ENCODE data around the gene TOM1L2. TPM values are rescaled to one million over a fixed set of nuclear protein-coding genes. Genes with fewer than 3 reads are reported as not detected.
A peak's percentile ranks its signal among the peaks of the same experiment; 100 is the strongest.

The TOM1L2 gene
- total RNA-seq, 1 experiment from 2014 or later = 12.8 TPM

DNA sequence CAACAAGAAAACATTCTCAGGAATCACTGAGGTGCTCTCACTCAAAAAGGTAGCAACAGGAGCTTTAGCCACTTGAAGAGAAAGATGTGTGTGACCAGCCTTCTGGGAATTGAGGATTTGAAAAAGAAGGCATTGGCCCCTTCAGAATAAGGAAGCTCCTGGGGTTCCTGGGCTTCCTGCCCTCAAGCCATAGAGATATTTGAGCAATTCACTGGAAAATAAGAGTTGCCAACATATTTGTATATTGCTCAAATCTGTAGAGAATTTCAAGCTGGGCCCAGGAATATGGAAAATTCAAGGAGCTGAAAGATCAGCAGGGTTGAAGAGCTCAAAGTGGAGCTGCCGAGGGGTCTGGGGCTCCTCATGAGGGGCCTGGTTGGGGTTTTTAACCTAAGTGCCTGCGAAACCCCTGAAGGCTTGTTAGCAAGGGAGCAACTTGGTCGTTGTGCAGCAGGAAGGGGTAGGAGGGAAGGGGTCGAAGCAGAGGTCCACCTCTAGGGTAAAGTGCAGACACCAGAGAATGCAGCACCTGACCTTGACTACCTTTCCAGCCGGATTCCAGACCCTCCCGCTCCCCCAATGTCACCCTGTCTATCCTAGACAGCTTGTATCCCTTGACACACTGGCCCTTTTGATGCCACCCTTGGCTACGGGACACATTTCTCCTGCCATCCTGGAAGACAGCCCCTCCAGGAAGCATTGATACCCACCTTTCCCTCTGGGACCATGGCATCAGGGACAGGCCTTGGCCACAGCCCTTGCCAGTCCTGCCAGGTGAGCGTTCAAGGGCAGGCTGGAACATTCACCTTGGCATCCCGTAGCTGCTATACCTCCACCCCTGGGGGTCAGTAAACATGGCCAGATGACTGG, 67.8 kb downstream of the TOM1L2 start:
- Histone ChIP-seq H3K4me3 (no peak overlapping the region), H3K36me3 (no peaks in the 10 kb centered on the region; the same call in 1 of the 2 replicates), H3K27me3 (no peaks in the 10 kb centered on the region), H3K9me3 (no peaks in the 10 kb centered on the region)
- peak; percentile 17 for DNase-seq

DNA sequence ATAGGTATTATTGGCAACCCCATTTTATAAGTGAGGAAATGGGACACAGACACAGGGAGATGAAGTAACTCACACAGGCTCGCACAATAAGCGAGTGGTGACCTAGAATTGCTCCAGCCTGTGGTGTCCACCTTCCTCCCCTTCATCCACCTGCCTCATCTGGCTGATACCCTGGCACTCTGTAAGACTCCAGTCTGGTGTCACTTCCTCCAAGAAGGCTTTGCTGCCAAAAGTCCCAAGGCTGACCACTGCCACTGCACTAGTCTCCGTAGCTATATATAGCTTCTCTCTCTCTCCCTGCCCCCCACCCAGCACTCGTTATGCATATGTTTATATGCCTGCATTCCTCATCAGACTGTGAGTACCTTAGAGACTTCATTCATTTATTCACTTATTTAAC, 69.3 kb downstream of the TOM1L2 start:
- H3K27me3 ChIP-seq = no peaks in the 10 kb centered on the region
- no peak overlapping the region for H3K4me3 ChIP-seq
- H3K9me3 ChIP-seq = no peaks in the 10 kb centered on the region
- H3K36me3 ChIP-seq = no peaks in the 10 kb centered on the region; the same call in 1 of the 2 replicates
- no peak for DNase-seq

DNA sequence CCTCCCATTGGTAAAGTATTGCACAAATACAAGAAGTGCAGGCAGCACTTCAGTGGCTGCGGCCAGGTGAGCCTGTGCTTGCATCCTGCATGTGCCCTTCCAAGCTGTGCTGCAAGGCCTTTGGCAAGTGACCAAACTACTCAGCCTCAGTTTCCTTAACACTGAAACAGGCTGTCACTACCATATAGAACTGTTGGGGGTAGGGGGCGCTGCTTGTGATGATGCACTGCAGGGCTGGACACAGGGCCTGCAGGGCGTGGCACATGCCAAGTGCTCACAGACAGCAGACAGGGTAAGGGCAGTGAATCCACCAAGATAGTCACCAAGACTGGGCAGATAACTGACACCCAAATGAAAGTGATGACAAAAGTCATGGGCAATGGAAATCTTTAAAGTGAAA, 69.8 kb downstream of the TOM1L2 start:
- Histone ChIP-seq H3K36me3 (no peaks in the 10 kb centered on the region; the same call in 1 of the 2 replicates), H3K27me3 (no peaks in the 10 kb centered on the region), H3K4me3 (no peak overlapping the region), H3K9me3 (no peaks in the 10 kb centered on the region)
- DNase-seq = no peak

DNA sequence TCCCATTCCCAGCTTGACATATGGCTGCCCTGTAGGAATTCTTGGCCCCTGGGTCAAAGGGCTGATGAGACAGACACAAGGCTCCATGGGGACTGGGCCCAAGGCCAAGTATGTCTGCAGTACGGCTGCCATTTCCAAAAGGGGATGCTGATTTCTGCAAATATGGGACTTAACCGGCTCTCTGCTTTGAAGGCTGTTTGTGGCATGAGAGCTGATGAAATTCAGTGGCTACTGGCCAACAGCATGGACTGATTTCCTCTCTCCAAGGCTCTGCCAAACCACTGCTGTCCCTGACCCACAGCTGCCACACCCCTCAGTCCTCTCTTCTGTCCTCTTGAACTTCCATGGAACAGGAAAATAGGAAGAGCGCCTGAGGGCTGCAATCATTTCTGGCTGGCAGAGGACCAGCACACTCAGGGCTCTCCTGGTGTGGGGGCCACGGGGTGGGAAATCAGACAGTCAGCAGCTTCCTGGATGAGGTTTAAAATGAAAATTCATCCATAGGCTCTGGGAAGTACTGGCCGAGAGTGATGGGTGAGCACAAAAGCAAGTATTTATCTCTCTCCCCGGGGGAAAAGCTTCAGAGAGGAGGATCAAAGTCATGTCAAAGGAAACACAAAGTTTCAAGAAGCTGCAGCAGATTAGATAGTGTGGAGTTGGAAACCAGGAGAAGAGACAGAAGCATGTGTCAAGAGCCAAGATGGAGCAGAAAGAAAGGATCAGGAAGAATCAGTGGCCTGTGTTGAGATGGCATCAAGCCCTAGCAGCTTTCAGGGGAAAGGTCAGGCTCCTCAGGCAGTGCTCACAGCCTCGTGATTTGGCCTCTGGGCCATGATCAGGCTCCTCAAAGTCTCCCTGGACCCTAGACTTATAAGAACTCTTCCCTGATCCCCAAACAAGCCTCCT, 71.3 kb downstream of the TOM1L2 start:
- Histone ChIP-seq H3K4me3 (no peak overlapping the region), H3K36me3 (no peaks in the 10 kb centered on the region), H3K9me3 (no peaks in the 10 kb centered on the region), H3K27me3 (no peaks in the 10 kb centered on the region)
- DNase-seq = peak; percentile 90

DNA sequence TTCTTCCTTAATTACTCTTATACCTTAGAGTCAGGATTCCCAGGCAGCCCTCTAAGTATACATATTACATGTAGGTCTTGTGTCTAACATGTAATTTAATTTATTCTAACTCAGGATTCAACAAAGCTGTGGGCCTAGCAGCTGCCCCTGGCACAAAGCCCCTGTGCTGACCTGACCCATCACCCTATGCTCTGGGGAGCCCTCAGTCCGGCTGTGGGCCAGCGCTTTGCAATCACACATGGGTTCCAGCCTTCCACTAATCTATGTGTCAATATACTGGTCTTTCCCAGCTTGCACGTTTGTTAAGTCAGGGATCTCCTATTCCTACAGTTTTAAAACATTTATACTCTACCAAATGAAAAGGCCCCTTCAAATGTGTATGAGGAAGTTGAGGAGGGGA, 72.7 kb downstream of the TOM1L2 start:
- Histone ChIP-seq H3K4me3 (no peak overlapping the region), H3K36me3 (no peaks in the 10 kb centered on the region), H3K9me3 (no peaks in the 10 kb centered on the region), H3K27me3 (no peaks in the 10 kb centered on the region)
- no peak for DNase-seq

DNA sequence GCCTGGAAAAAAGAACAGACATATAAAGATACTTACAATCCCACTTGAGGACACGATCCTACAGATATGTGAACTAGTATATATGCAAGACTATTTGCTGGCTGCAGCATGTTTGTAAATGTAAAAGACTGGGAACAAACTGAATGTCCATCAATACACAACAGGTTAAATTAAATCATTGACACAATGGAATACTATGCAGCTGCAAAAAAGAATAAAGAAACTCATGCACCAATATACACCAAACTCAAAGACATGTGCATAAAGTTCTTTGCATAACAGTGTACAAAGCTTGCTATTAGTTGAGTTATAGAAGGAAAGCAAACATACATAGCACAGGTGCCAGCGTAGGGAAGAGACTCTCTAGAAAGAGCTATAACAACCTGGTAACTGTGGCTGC, 73.5 kb downstream of the TOM1L2 start:
- no peak overlapping the region for H3K4me3 ChIP-seq
- H3K27me3 ChIP-seq = no peaks in the 10 kb centered on the region
- no peaks in the 10 kb centered on the region for H3K36me3 ChIP-seq
- H3K9me3 ChIP-seq = no peaks in the 10 kb centered on the region
- no peak for DNase-seq

DNA sequence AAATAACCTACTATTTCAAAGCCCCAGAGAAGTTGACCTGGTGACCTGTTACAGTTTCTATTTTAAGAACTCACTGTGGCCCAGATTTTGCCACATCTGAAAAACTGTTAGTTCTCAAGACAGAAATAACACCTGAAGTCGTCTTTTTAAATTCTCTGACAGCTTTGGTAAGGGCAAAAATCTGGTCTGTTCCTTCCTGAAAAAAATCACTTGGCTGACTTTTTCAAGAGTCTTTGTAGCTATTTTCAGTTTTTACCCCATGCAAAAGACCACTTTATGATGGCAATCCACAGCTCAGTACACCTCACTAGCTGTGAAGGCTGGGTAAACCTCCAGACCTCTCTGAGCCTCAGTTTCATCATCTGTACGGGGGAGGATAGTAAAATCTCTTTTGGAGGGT, 74.8 kb downstream of the TOM1L2 start:
- Histone ChIP-seq H3K9me3 (no peaks in the 10 kb centered on the region), H3K36me3 (no peaks in the 10 kb centered on the region), H3K27me3 (no peaks in the 10 kb centered on the region), H3K4me3 (no peak overlapping the region)
- DNase-seq = no peak

DNA sequence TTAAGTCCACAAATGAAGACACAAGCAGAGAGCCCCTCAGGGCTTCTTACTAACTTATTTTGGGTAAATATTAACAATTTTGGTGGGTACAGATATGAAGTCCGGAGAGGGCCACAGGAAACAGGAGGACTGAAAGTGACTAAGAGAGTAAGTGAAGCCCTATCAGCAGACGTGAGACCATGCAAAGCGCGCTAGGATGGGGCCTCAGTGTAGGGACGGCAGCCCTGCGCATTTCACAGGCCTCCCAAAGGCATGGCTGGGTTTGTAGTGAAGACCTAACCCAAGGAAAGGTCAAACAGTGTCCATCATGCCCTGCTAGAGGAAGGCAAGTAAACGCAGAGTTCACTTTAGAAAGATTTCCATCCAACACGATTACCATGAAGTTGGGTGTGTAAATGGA, 75.5 kb downstream of the TOM1L2 start:
- Histone ChIP-seq H3K4me3 (no peak overlapping the region), H3K27me3 (no peaks in the 10 kb centered on the region), H3K36me3 (no peaks in the 10 kb centered on the region), H3K9me3 (no peaks in the 10 kb centered on the region)
- no peak for DNase-seq

DNA sequence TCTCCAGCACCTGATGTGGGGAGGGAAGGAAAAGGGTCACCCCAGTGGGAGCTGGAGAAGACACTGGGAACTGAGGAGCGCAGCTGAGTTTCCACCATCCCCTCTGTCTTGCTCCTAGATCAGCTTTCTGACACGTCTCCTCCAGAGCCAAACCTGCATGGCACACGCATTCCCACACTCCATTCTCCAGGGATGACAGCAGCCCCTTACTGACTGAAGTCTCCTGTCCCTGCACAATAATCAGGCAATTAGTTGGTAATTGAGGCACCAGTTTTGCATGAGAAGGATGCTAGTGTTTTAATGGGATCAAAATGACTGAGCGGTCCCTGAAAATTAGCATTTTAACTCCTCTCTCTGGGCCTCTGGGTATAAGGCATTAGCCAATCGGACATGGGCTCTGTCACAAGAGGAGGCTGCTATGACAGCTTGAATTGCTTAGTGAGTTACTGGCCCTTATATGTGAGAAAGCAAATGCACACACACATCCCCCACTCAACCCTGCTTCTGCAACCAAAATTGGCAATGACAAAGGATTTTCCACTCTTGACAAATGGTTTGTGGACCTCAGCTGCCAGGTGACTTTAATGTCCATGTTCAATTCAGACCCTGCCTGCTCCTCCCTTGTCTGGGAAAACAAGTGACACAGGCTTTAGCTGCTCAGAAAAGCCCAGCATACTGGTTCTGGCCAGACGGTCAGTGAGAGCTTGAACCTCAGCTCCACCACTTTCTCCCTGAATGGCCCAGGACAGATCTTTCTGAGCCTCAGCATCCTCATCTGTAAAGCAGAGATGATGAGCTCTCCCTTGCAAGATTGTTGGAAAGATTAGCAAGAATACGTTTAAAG, 78.2 kb downstream of the TOM1L2 start:
- Histone ChIP-seq H3K36me3 (no peaks in the 10 kb centered on the region), H3K27me3 (no peaks in the 10 kb centered on the region), H3K9me3 (no peaks in the 10 kb centered on the region), H3K4me3 (no peak overlapping the region)
- no peak for DNase-seq

DNA sequence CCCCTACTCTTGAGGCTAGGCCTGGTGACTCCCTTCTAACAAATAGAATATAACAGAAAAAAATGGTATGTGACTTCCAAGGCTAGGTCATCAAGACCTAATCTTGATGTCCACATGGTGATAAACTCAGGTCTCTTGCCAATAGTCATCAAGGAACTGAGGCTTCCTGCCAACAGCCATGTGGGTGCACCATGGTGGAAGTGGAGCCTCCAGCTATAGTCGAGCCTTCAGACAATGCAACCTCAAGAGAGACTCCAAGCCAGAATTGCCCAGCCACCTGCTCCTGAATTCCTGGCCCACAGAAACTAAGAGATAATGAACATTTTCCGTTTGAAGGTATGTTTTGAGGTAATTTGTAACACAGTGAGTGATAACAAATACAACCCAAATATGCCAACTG, 79.5 kb downstream of the TOM1L2 start:
- no peaks in the 10 kb centered on the region for H3K9me3 ChIP-seq
- no peak for DNase-seq
- no peaks in the 10 kb centered on the region for H3K27me3 ChIP-seq
- no peak overlapping the region for H3K4me3 ChIP-seq
- no peaks in the 10 kb centered on the region for H3K36me3 ChIP-seq

DNA sequence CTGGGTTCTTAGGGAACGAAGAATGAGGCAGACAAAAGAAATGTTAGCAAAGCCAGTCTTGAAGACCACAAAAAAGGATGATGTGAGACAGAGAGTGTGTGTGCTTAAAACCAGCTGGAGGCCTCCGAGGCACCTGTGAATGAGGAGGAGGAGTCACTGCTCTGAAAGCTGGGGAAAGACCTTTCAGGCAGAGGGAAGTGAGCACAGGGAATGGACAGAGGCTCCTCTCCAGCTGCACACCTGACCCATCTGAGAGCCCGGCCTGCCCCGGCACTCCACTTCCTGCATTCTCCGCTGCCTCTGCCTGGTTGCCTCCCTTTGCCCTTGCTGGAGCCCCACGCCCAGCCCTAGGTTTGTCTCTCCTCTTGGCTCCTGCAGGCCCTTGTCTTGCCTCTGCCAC, 80.2 kb downstream of the TOM1L2 start:
- H3K27me3 ChIP-seq = no peaks in the 10 kb centered on the region
- no peak for DNase-seq
- no peaks in the 10 kb centered on the region for H3K36me3 ChIP-seq
- H3K4me3 ChIP-seq = no peak overlapping the region
- no peaks in the 10 kb centered on the region for H3K9me3 ChIP-seq

DNA sequence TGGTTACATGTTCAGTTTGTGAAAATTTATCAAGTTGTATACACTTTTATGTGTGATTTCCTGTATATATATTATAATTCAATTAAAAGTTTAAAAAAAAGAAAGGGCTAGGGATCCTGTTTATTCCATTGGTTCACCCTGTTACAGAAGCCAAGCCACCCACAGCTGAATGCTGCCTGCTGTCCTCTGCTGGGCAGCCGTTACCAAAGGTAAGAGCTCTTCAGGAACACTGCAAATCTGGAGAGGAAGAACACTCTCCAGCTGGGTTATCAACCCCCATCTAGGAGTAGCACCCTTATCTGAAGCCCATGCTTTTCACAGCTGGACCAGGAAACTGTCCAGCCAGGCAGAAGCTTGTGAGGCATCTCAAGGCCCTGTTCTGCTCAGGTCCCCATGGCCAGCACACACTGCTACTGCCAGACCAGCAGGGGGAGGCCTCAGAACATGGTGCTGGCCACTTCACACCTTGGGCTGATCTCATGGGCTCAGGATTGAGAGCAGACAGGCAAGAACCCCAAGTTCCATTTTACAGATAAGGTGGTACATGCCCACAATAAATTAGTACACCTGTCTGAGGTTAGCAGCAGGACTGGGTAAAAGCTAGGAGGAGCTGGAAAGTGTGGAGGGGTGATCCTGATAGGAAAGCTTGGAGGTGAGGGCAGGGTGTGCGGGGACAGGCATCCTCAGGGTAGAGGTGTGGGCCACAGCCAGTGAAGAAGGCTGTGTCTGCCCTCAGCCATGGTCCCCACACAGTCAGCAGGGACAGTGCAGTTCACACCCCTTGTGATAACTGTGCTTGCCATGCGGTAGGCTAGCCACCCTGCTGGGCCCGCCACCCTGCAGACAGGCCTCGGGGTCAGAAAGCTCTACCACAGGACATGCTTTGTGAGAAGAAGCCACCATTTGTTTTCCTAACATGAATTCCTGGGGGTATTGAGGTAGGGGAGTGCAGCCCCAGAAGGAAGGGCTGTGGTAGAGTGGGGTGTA, 81.1 kb downstream of the TOM1L2 start:
- Histone ChIP-seq H3K9me3 (no peaks in the 10 kb centered on the region), H3K4me3 (no peak overlapping the region), H3K27me3 (no peaks in the 10 kb centered on the region), H3K36me3 (no peaks in the 10 kb centered on the region)
- DNase-seq = peak; percentile 46

DNA sequence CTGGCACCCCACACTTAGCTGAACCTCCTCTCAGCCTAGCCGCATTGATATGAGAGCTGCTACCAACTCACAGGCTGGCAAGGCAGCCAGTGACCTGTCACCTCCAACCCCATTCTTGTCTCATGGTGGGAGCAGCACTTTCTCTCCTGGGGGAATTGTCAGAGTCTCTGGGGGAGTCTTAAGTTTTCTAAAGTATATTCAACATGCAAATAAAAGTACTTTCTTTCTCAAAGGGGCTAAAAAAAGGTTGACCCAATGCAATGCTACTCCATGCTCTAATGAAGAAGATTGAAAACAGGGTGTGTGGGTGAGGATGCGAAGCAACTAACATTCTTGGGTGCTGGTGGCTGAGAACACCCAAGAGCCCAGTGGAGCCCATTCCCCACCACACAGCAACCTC, 82.3 kb downstream of the TOM1L2 start:
- no peaks in the 10 kb centered on the region for H3K27me3 ChIP-seq
- no peaks in the 10 kb centered on the region for H3K9me3 ChIP-seq
- no peak for DNase-seq
- no peak overlapping the region for H3K4me3 ChIP-seq
- no peaks in the 10 kb centered on the region for H3K36me3 ChIP-seq

DNA sequence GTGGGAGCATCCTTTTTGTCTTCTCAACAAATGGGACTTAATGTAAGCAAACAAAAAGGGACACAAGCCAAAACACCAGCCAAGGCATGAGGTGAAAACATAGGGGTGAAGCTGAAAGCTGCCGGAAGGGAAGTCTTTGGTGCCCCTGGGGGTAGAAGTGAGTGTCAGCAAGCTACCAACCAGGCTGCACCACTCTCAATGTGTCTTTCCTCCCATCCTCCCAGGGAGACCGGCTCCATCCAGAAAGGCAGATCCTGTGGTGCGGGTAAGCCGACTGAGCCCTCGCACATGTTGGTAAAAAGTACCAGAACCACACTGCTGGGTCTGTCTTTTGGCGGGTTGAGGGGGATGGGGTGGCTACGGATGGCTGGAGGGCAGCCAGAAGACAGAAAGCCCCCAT, 83.4 kb downstream of the TOM1L2 start:
- Histone ChIP-seq H3K4me3 (no peak overlapping the region), H3K9me3 (no peaks in the 10 kb centered on the region), H3K27me3 (no peaks in the 10 kb centered on the region), H3K36me3 (no peaks in the 10 kb centered on the region)
- no peak for DNase-seq

DNA sequence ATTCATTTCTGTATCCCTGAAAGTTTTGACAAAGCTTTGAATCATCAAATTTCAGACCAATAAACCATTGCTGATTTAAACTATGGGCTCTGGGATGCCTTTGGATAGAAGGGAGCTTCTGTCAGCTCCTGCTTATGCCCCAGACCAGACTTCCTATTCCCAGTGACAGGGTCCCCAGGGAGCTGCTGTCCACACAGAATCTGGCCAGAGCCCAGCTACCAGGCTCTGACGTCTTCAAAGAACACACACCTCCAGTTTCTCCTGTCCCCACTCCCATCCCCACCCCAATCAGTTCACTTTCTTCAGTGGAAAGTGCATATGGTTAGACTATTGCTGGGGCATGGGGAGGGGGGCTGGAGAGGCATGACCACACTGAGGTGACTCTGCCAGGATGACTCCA, 83.8 kb downstream of the TOM1L2 start:
- Histone ChIP-seq H3K4me3 (no peak overlapping the region), H3K9me3 (no peaks in the 10 kb centered on the region), H3K27me3 (no peaks in the 10 kb centered on the region), H3K36me3 (no peaks in the 10 kb centered on the region)
- DNase-seq = no peak
